Measurements from ENCODE around the gene EIF4EBP3. TPM values are rescaled to one million over a fixed set of nuclear protein-coding genes. Genes with fewer than 3 reads are reported as not detected.

The EIF4EBP3 gene
- polyA plus RNA-seq, 1 donor from 2014 or later = 1.0 TPM

GRCh38 chr5:140566665-140567064 lies 19.2 kb downstream of the EIF4EBP3 start:
- Histone ChIP-seq H3K79me2 (replicated peaks; ENCODE audit: insufficient read depth, low read length) (peaks cover 14% of the 10 kb centered on the region), H3K27ac (ENCODE audit: low read length) (no peak overlapping the region), H3K4me2 (ENCODE audit: low read length) (no peak overlapping the region), H3K36me3 (ENCODE audit: insufficient read depth, low read length) (no peaks in the 10 kb centered on the region), H3K9me2 (ENCODE audit: insufficient read depth, low read length) (no peaks in the 10 kb centered on the region), H3K9me3 (ENCODE audit: low read length) (no peaks in the 10 kb centered on the region), H3K4me3 (ENCODE audit: low read length) (no peak overlapping the region), H3K9ac (ENCODE audit: low read length) (no peak overlapping the region), H4K20me1 (ENCODE audit: insufficient read depth) (no peaks in the 10 kb centered on the region), H3K27me3 (ENCODE audit: insufficient read depth, low read depth, low read length) (no peaks in the 10 kb centered on the region), H2AFZ (ENCODE audit: low read depth, low read length) (no peak overlapping the region), H3F3A (ENCODE audit: insufficient read depth, low read length, poor library complexity, severe bottlenecking) (no peaks in the 10 kb centered on the region)
- TF ChIP-seq EZH2 (IDR thresholded peaks at IDR 0.05; ENCODE audit: borderline replicate concordance, insufficient read depth, low read length, poor library complexity, severe bottlenecking) = no peak
- TF ChIP-seq POLR2AphosphoS5 (IDR thresholded peaks at IDR 0.05) = no peak
- TF ChIP-seq MXI1 (conservative IDR thresholded peaks at IDR 0.05; ENCODE audit: poor library complexity, severe bottlenecking) = no peak
- no peak for TF ChIP-seq EP300 (conservative IDR thresholded peaks at IDR 0.05; ENCODE audit: poor library complexity, severe bottlenecking)

- Histone ChIP-seq H2AFZ (ENCODE audit: low read depth, low read length) (no peak overlapping the region), H3K9me2 (ENCODE audit: insufficient read depth, low read length) (no peaks in the 10 kb centered on the region), H4K20me1 (ENCODE audit: insufficient read depth) (no peaks in the 10 kb centered on the region), H3K9me3 (ENCODE audit: low read length) (no peaks in the 10 kb centered on the region), H3K27me3 (ENCODE audit: insufficient read depth, low read depth, low read length) (no peaks in the 10 kb centered on the region), H3K4me2 (ENCODE audit: low read length) (no peak overlapping the region), H3K9ac (ENCODE audit: low read length) (no peak overlapping the region), H3K79me2 (replicated peaks; ENCODE audit: insufficient read depth, low read length) (peaks cover 14% of the 10 kb centered on the region), H3F3A (ENCODE audit: insufficient read depth, low read length, poor library complexity, severe bottlenecking) (no peaks in the 10 kb centered on the region), H3K4me3 (ENCODE audit: low read length) (no peak overlapping the region), H3K36me3 (ENCODE audit: insufficient read depth, low read length) (no peaks in the 10 kb centered on the region), H3K27ac (ENCODE audit: low read length) (no peak overlapping the region)
- TF ChIP-seq EZH2 (IDR thresholded peaks at IDR 0.05; ENCODE audit: borderline replicate concordance, insufficient read depth, low read length, poor library complexity, severe bottlenecking) (no peak), TAF1 (IDR thresholded peaks at IDR 0.05; ENCODE audit: low read depth) (no peak), CTCF (IDR thresholded peaks at IDR 0.05; ENCODE audit: poor library complexity, severe bottlenecking) (no peak), MXI1 (conservative IDR thresholded peaks at IDR 0.05; ENCODE audit: poor library complexity, severe bottlenecking) (no peak), RAD21 (conservative IDR thresholded peaks at IDR 0.05) (no peak), POLR2AphosphoS5 (IDR thresholded peaks at IDR 0.05) (no peak), SMC3 (conservative IDR thresholded peaks at IDR 0.05; ENCODE audit: poor library complexity) (no peak), REST (IDR thresholded peaks at IDR 0.05; ENCODE audit: borderline replicate concordance) (no peak), EP300 (conservative IDR thresholded peaks at IDR 0.05; ENCODE audit: poor library complexity, severe bottlenecking) (no peak)
Measured at GRCh38 chr5:140567136-140567818, 19.8 kb downstream of the EIF4EBP3 start.

All from neural cell (in vitro differentiated cells).